ENCODE results near the gene ZKSCAN4. TPM values are rescaled to one million over a fixed set of nuclear protein-coding genes. Genes with fewer than 3 reads are reported as not detected.

ZKSCAN4 gene
- total RNA-seq = 1 to 10 TPM; 5.6 to 6.3 TPM
- 5.8 TPM for polyA plus RNA-seq

GRCh38 chr6:28252009-28252975 lies at the start of gene ZKSCAN4:
Gene ZKSCAN4 (minus strand): TSS chr6:28252269. CDS start chr6:28251980, 289 bp downstream.
- Mint-ChIP-seq H3K36me3 (peaks cover 4 to 26% (median 7%) of the 10 kb centered on the region in 3 donors), H3K4me1 (peaks cover 31 to 53% (median 45%) of the 10 kb centered on the region in 3 donors), H3K4me3 (peak within 1 kb of the TSS; percentile 96 to 100 (median 98)), H3K27me3 (peaks cover 2 to 4% of the 10 kb centered on the region in 2 donors), H3K9me3 (peaks cover 0 to 2% (median 0%) of the 10 kb centered on the region in 5 donors), H3K27ac (peak within 1 kb of the TSS; percentile 72 to 98 (median 94))
- Histone ChIP-seq H3K27me3 (ENCODE audit: insufficient read depth, low read length, poor library complexity, severe bottlenecking) (no peaks in the 10 kb centered on the region), H3K4me3 (ENCODE audit: low read length) (peak within 1 kb of the TSS; percentile 100), H3K27ac (ENCODE audit: low read depth, low read length) (peak within 1 kb of the TSS; percentile 65), H3K9me3 (ENCODE audit: low read length) (no peaks in the 10 kb centered on the region), H3K36me3 (ENCODE audit: insufficient read depth, low read length) (peaks cover 7% of the 10 kb centered on the region), H3K4me1 (ENCODE audit: insufficient read depth, low read length) (peaks cover 25% of the 10 kb centered on the region)
- DNase-seq = peak; percentile 59 to 81 (median 78)
- CTCF ChIA-PET = interaction anchor here (0.8 to 2.3 kb wide), 8 partner anchors 11 to 148 kb away, joined by 3 to 11 read pairs (median 4); partner anchors contain the start of genes ZKSCAN3, ZSCAN12 and ZSCAN26
- POLR2A ChIA-PET = interaction anchor here (0.6 to 1.5 kb wide), 7 partner anchors 14 to 148 kb away, joined by 3 to 18 read pairs (median 6); partner anchors contain the start of genes ZKSCAN8, ZSCAN26 and ZSCAN31

- no peak overlapping the region for H3K27ac Mint-ChIP-seq
- POLR2A ChIA-PET = no interaction called here
- no peaks in the 10 kb centered on the region for H3K9me3 ChIP-seq (ENCODE audit: low read length)
- peaks cover 0 to 2% of the 10 kb centered on the region in 2 donors for H3K27me3 Mint-ChIP-seq
- no peaks in the 10 kb centered on the region for H3K4me1 ChIP-seq (ENCODE audit: insufficient read depth, low read length)
- no peak overlapping the region for H3K4me3 ChIP-seq (ENCODE audit: low read length)
- H3K4me1 Mint-ChIP-seq = no peaks in the 10 kb centered on the region
- DNase-seq = no peak
- H3K27ac ChIP-seq (ENCODE audit: low read depth, low read length) = no peak overlapping the region
- H3K27me3 ChIP-seq (ENCODE audit: insufficient read depth, low read length, poor library complexity, severe bottlenecking) = no peaks in the 10 kb centered on the region
- CTCF ChIA-PET = no interaction called here
- H3K9me3 Mint-ChIP-seq = no peaks in the 10 kb centered on the region
- no peak overlapping the region for H3K4me3 Mint-ChIP-seq
- peaks cover 2 to 6% (median 2%) of the 10 kb centered on the region in 3 donors for H3K36me3 Mint-ChIP-seq
- no peaks in the 10 kb centered on the region for H3K36me3 ChIP-seq (ENCODE audit: insufficient read depth, low read length)
These were observed 44.5 kb upstream of the ZKSCAN4 start for GRCh38 chr6:28296520-28297060.

GRCh38 chr6:28295326-28295725 lies 43.3 kb upstream of the ZKSCAN4 start:
- Mint-ChIP-seq H3K4me3 (no peak overlapping the region), H3K9me3 (no peaks in the 10 kb centered on the region), H3K4me1 (no peaks in the 10 kb centered on the region), H3K27ac (no peak overlapping the region), H3K27me3 (peaks cover 0 to 2% of the 10 kb centered on the region in 2 donors), H3K36me3 (peaks cover 0 to 2% (median 0%) of the 10 kb centered on the region in 3 donors)
- ChIA-PET POLR2A (no interaction called here), CTCF (no interaction called here)
- Histone ChIP-seq H3K27me3 (ENCODE audit: insufficient read depth, low read length, poor library complexity, severe bottlenecking) (no peaks in the 10 kb centered on the region), H3K9me3 (ENCODE audit: low read length) (no peaks in the 10 kb centered on the region), H3K4me3 (ENCODE audit: low read length) (no peak overlapping the region), H3K4me1 (ENCODE audit: insufficient read depth, low read length) (no peaks in the 10 kb centered on the region), H3K27ac (ENCODE audit: low read depth, low read length) (no peak overlapping the region), H3K36me3 (ENCODE audit: insufficient read depth, low read length) (no peaks in the 10 kb centered on the region)
- no peak for DNase-seq

DNA sequence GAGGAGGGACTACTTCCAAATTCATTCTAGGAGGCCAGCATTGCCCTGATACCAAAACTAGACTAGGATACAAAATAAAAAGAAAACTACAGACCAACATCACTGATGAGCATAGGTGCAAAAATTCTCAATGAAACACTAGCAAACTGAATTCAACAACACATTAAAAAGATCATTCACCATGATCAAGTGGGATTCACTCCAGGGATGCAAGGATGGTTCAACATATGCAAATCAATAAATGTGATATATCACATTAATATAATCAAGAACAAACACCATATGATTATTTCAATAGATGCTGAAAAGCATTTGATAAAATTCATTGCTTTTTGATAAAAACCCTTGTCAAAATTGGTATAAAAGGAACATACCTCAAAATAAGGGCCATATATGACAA lies 39.5 kb upstream of the ZKSCAN4 start:
- H3K4me1 ChIP-seq (ENCODE audit: insufficient read depth, low read length) = no peaks in the 10 kb centered on the region
- H3K27me3 Mint-ChIP-seq = no peaks in the 10 kb centered on the region
- no peaks in the 10 kb centered on the region for H3K4me1 Mint-ChIP-seq
- no peaks in the 10 kb centered on the region for H3K9me3 ChIP-seq (ENCODE audit: low read length)
- peaks cover 0 to 2% (median 0%) of the 10 kb centered on the region in 5 donors for H3K9me3 Mint-ChIP-seq
- H3K27me3 ChIP-seq (ENCODE audit: insufficient read depth, low read length, poor library complexity, severe bottlenecking) = no peaks in the 10 kb centered on the region
- no peak for DNase-seq
- H3K36me3 Mint-ChIP-seq = peaks cover 2 to 5% (median 5%) of the 10 kb centered on the region in 3 donors
- H3K4me3 ChIP-seq (ENCODE audit: low read length) = no peak overlapping the region
- no peak overlapping the region for H3K27ac ChIP-seq (ENCODE audit: low read depth, low read length)
- ChIA-PET CTCF (no interaction called here), POLR2A (interaction anchor here (0.6 kb wide), 1 partner anchor 598 kb away, joined by 3 read pairs; no protein-coding TSS in a partner anchor)
- peaks cover 5% of the 10 kb centered on the region for H3K36me3 ChIP-seq (ENCODE audit: insufficient read depth, low read length)
- H3K4me3 Mint-ChIP-seq = no peak overlapping the region
- H3K27ac Mint-ChIP-seq = no peak overlapping the region

DNA sequence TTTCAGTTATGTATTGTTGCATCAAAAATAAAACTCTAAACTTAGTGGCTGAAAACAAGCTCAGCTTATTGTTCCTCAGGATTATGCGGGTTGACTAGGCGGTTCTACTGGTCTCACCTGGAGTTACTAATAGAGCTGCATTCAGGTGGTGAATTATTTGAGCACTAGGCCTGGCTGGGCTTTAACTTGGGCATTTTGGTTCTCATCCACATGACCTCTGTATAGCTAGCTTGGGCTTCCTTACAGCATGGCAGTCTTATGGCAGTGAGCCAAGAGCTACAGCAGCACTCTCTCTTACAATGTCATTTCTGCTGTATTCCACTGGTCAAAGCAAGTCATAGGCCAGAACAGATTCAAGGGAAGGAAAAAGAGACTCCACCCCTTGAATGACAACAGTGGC lies 30.9 kb upstream of the ZKSCAN4 start:
- Mint-ChIP-seq H3K9me3 (peaks cover 0 to 2% (median 0%) of the 10 kb centered on the region in 5 donors), H3K27me3 (peaks cover 9 to 10% of the 10 kb centered on the region in 2 donors), H3K36me3 (peaks cover 3 to 26% (median 8%) of the 10 kb centered on the region in 3 donors), H3K4me1 (peaks cover 10 to 15% (median 12%) of the 10 kb centered on the region in 3 donors), H3K4me3 (peak overlapping the region in 2 of 7 donors; percentile 11 to 17), H3K27ac (no peak overlapping the region)
- Histone ChIP-seq H3K27ac (ENCODE audit: low read depth, low read length) (no peak overlapping the region), H3K9me3 (ENCODE audit: low read length) (no peaks in the 10 kb centered on the region), H3K27me3 (ENCODE audit: insufficient read depth, low read length, poor library complexity, severe bottlenecking) (no peaks in the 10 kb centered on the region), H3K4me3 (ENCODE audit: low read length) (no peak overlapping the region), H3K36me3 (ENCODE audit: insufficient read depth, low read length) (peaks cover 5% of the 10 kb centered on the region), H3K4me1 (ENCODE audit: insufficient read depth, low read length) (peaks cover 7% of the 10 kb centered on the region)
- no peak for DNase-seq
- ChIA-PET CTCF (interaction anchor here (1.3 kb wide), 1 partner anchor 390 kb away, joined by 3 read pairs; a partner anchor contains a TSS), POLR2A (no interaction called here)

- POLR2A ChIA-PET = interaction anchor here (2.4 kb wide), 1 partner anchor 14 kb away, joined by 10 read pairs; the partner anchor contains the start of gene ZSCAN26
These were observed 29.4 kb upstream of the ZKSCAN4 start, which contains the start of gene PGBD1 for GRCh38 chr6:28281288-28282064. Gene PGBD1 (plus strand): TSS chr6:28281572. CDS start chr6:28283814, 2,242 bp downstream.

More at GRCh38 chr6:28281288-28282064, 29.4 kb upstream of the ZKSCAN4 start, which contains the start of gene PGBD1:
- H3K27ac ChIP-seq (ENCODE audit: low read depth, low read length) = peak within 1 kb of the TSS; percentile 33
- Mint-ChIP-seq H3K27me3 (peaks cover 9 to 10% of the 10 kb centered on the region in 2 donors), H3K9me3 (no peaks in the 10 kb centered on the region), H3K27ac (peak within 1 kb of the TSS in 3 of 8 donors; percentile 33 to 61 (median 52)), H3K36me3 (peaks cover 6 to 25% (median 13%) of the 10 kb centered on the region in 3 donors), H3K4me3 (peak within 1 kb of the TSS; percentile 77 to 91 (median 78)), H3K4me1 (peaks cover 10 to 15% (median 12%) of the 10 kb centered on the region in 3 donors)
- H3K9me3 ChIP-seq (ENCODE audit: low read length) = no peaks in the 10 kb centered on the region
- peaks cover 7% of the 10 kb centered on the region for H3K4me1 ChIP-seq (ENCODE audit: insufficient read depth, low read length)
- H3K36me3 ChIP-seq (ENCODE audit: insufficient read depth, low read length) = no peaks in the 10 kb centered on the region
- CTCF ChIA-PET = interaction anchor here (1.0 to 1.1 kb wide), 2 partner anchors 14 to 56 kb away, joined by 3 read pairs; partner anchors contain the start of gene ZSCAN26
- peak within 1 kb of the TSS; percentile 48 for H3K4me3 ChIP-seq (ENCODE audit: low read length)
- no peaks in the 10 kb centered on the region for H3K27me3 ChIP-seq (ENCODE audit: insufficient read depth, low read length, poor library complexity, severe bottlenecking)
- DNase-seq = peak; percentile 10 to 64 (median 32)
